ENCODE measurements around the gene SP7. TPM values are rescaled to one million over a fixed set of nuclear protein-coding genes. Genes with fewer than 3 reads are reported as not detected.

The SP7 gene
- total RNA-seq, 1 experiment from 2014 or later, result not detected

GRCh38 chr12:53347905-53348304 is 11.8 kb upstream of the SP7 start:
- Mint-ChIP-seq H3K27me3 (ENCODE audit: unreplicated experiment) (peaks cover 28% of the 10 kb centered on the region), H3K4me1 (ENCODE audit: low read depth, unreplicated experiment) (peaks cover 7% of the 10 kb centered on the region), H3K36me3 (ENCODE audit: insufficient read depth, unreplicated experiment) (peaks cover 6% of the 10 kb centered on the region), H3K4me3 (ENCODE audit: low read depth, unreplicated experiment) (no peak overlapping the region), H3K9me3 (ENCODE audit: low read depth, unreplicated experiment) (no peaks in the 10 kb centered on the region), H3K27ac (ENCODE audit: unreplicated experiment) (no peak overlapping the region)
- CTCF ChIA-PET, result interaction anchor here (1.3 to 1.5 kb wide), 2 partner anchors 22 to 74 kb away, joined by 4 read pairs; no protein-coding TSS in a partner anchor
- no peak for TF ChIP-seq CTCF (IDR thresholded peaks at IDR 0.05; ENCODE audit: unreplicated experiment)
- DNase-seq, result no peak
- no TSS peak for BruUV-seq (replicated peaks)
- intact Hi-C loops (cut with micrococcal nuclease; ENCODE audit: unreplicated experiment), result no loop called here

- BruUV-seq (replicated peaks), result no TSS peak
- H3K36me3 Mint-ChIP-seq (ENCODE audit: insufficient read depth, unreplicated experiment), result peaks cover 6% of the 10 kb centered on the region
- H3K27ac Mint-ChIP-seq (ENCODE audit: unreplicated experiment), result no peak overlapping the region
- TF ChIP-seq CTCF (IDR thresholded peaks at IDR 0.05; ENCODE audit: unreplicated experiment), result no peak
- intact Hi-C loops (cut with micrococcal nuclease; ENCODE audit: unreplicated experiment), result no loop called here
- H3K9me3 Mint-ChIP-seq (ENCODE audit: low read depth, unreplicated experiment), result no peaks in the 10 kb centered on the region
- H3K27me3 Mint-ChIP-seq (ENCODE audit: unreplicated experiment), result peaks cover 42% of the 10 kb centered on the region
- no peak overlapping the region for H3K4me3 Mint-ChIP-seq (ENCODE audit: low read depth, unreplicated experiment)
- CTCF ChIA-PET, result no interaction called here
- no peaks in the 10 kb centered on the region for H3K4me1 Mint-ChIP-seq (ENCODE audit: low read depth, unreplicated experiment)
- no peak for DNase-seq
These were observed 10.3 kb upstream of the SP7 start for GRCh38 chr12:53346491-53346890.

GRCh38 chr12:53345486-53346188 is 9.5 kb upstream of the SP7 start:
- peak overlapping the region; percentile 40 for H3K27ac Mint-ChIP-seq (ENCODE audit: unreplicated experiment)
- H3K4me1 Mint-ChIP-seq (ENCODE audit: low read depth, unreplicated experiment), result no peaks in the 10 kb centered on the region
- no peaks in the 10 kb centered on the region for H3K9me3 Mint-ChIP-seq (ENCODE audit: low read depth, unreplicated experiment)
- H3K4me3 Mint-ChIP-seq (ENCODE audit: low read depth, unreplicated experiment), result peak overlapping the region; percentile 85
- peaks cover 6% of the 10 kb centered on the region for H3K36me3 Mint-ChIP-seq (ENCODE audit: insufficient read depth, unreplicated experiment)
- TF ChIP-seq CTCF (IDR thresholded peaks at IDR 0.05; ENCODE audit: unreplicated experiment), result no peak
- CTCF ChIA-PET, result interaction anchor here (0.5 to 2.4 kb wide), 8 partner anchors 16 to 83 kb away, joined by 3 to 15 read pairs (median 5); partner anchors contain the start of genes AAAS and MYG1
- intact Hi-C loops (cut with micrococcal nuclease; ENCODE audit: unreplicated experiment), result no loop called here
- no peak for DNase-seq
- BruUV-seq (replicated peaks), result no TSS peak
- H3K27me3 Mint-ChIP-seq (ENCODE audit: unreplicated experiment), result peaks cover 51% of the 10 kb centered on the region

GRCh38 chr12:53344824-53345485 is 8.8 kb upstream of the SP7 start:
- CTCF ChIA-PET, result interaction anchor here (0.7 to 2.4 kb wide), 11 partner anchors 15 to 291 kb away, joined by 3 to 15 read pairs (median 5); partner anchors contain the start of genes AAAS and MYG1
- Mint-ChIP-seq H3K36me3 (ENCODE audit: insufficient read depth, unreplicated experiment) (peaks cover 6% of the 10 kb centered on the region), H3K9me3 (ENCODE audit: low read depth, unreplicated experiment) (no peaks in the 10 kb centered on the region), H3K4me1 (ENCODE audit: low read depth, unreplicated experiment) (no peaks in the 10 kb centered on the region), H3K27me3 (ENCODE audit: unreplicated experiment) (peaks cover 58% of the 10 kb centered on the region), H3K4me3 (ENCODE audit: low read depth, unreplicated experiment) (peak overlapping the region; percentile 85), H3K27ac (ENCODE audit: unreplicated experiment) (peak overlapping the region; percentile 40)
- no TSS peak for BruUV-seq (replicated peaks)
- TF ChIP-seq CTCF (IDR thresholded peaks at IDR 0.05; ENCODE audit: unreplicated experiment), result peak; percentile 43
- peak; percentile 69 for DNase-seq
- intact Hi-C loops (cut with micrococcal nuclease; ENCODE audit: unreplicated experiment), result no loop called here

All from Calu3 (cell line).